H9 (cell line): ENCODE results near the gene FAM3D. TPM values are rescaled to one million over a fixed set of nuclear protein-coding genes. Genes with fewer than 3 reads are reported as not detected.
A peak's percentile ranks its signal among the peaks of the same experiment; 100 is the strongest.

Experiments
- DNase-seq: peaks from one replicate; pipeline ENCODE4 v3.0.0-alpha.2; 2017
- H2AFZ ChIP-seq: one replicate; pipeline ENCODE4 v1.6.1; 2013; ENCODE audit warnings: mild to moderate bottlenecking, low read length, control low read depth, moderate library complexity
- H2AK5ac ChIP-seq: 2 replicates; pipeline ENCODE4 v1.6.1; 2013; ENCODE audit warnings: low read length, control low read depth, mixed read lengths; ENCODE audit not compliant: insufficient read length
- H2BK120ac ChIP-seq: one replicate; pipeline ENCODE4 v1.6.1; 2013; ENCODE audit warnings: low read depth, mild to moderate bottlenecking, low read length, control low read depth, inconsistent platforms; ENCODE audit not compliant: poor library complexity, severe bottlenecking
- H2BK12ac ChIP-seq: 2 replicates; pipeline ENCODE4 v1.6.1; 2013; ENCODE audit warnings: low read length, control low read depth, mixed read lengths, low read depth; ENCODE audit not compliant: insufficient read length
- H2BK15ac ChIP-seq: 2 replicates; pipeline ENCODE4 v1.6.1; 2013; ENCODE audit warnings: low read depth, low read length, control low read depth
- H2BK20ac ChIP-seq: one replicate; pipeline ENCODE4 v1.6.1; 2013; ENCODE audit warnings: low read depth, mild to moderate bottlenecking, low read length, control low read depth, inconsistent platforms; ENCODE audit not compliant: poor library complexity, severe bottlenecking
- H2BK5ac ChIP-seq: 2 replicates; pipeline ENCODE4 v1.6.1; 2013; ENCODE audit warnings: low read length, control low read depth, mixed read lengths; ENCODE audit not compliant: insufficient read length
- H3K14ac ChIP-seq: 2 replicates; pipeline ENCODE4 v1.6.1; 2013; ENCODE audit warnings: low read length, control low read depth; ENCODE audit not compliant: insufficient read depth
- H3K18ac ChIP-seq: 2 replicates; pipeline ENCODE4 v1.6.1; 2013; ENCODE audit warnings: low read depth, mild to moderate bottlenecking, mixed read lengths, low read length, control low read depth; ENCODE audit not compliant: insufficient read length
- H3K23ac ChIP-seq: 2 replicates; pipeline ENCODE4 v1.6.1; 2013; ENCODE audit warnings: low read length, control low read depth, mixed read lengths, low read depth; ENCODE audit not compliant: insufficient read length
- H3K23me2 ChIP-seq: 2 replicates; pipeline ENCODE4 v1.6.1; 2013; ENCODE audit warnings: low read depth, mild to moderate bottlenecking, mixed read lengths, low read length, control low read depth; ENCODE audit not compliant: insufficient read length, poor library complexity, severe bottlenecking
- H3K27ac ChIP-seq: 2 replicates; pipeline ENCODE4 v1.5.1; 2013; ENCODE audit warnings: low read length, control low read depth, mixed read lengths, low read depth; ENCODE audit not compliant: insufficient read length
- H3K27me3 ChIP-seq: 2 replicates; pipeline ENCODE4 v1.6.1; 2013; ENCODE audit warnings: low read length, control low read depth, inconsistent platforms; ENCODE audit not compliant: insufficient read depth
- H3K4ac ChIP-seq: 2 replicates; pipeline ENCODE4 v1.6.1; 2013; ENCODE audit warnings: low read depth, mild to moderate bottlenecking, control low read depth, inconsistent platforms, low read length, moderate library complexity
- H3K4me1 ChIP-seq: 2 replicates; pipeline ENCODE4 v1.6.1; 2013; ENCODE audit warnings: low read length, control low read depth, inconsistent platforms; ENCODE audit not compliant: insufficient read depth
- H3K4me2 ChIP-seq: 2 replicates; pipeline ENCODE4 v1.6.1; 2013; ENCODE audit warnings: low read length, control low read depth, mixed read lengths; ENCODE audit not compliant: insufficient read length, insufficient read depth
- H3K56ac ChIP-seq: 2 replicates; pipeline ENCODE4 v1.6.1; 2013; ENCODE audit warnings: low read depth, mild to moderate bottlenecking, mixed read lengths, low read length, control low read depth; ENCODE audit not compliant: insufficient read length
- H3K79me1 ChIP-seq: 2 replicates; pipeline ENCODE4 v1.6.1; 2013; ENCODE audit warnings: low read depth, mild to moderate bottlenecking, moderate library complexity, low read length, control low read depth, inconsistent platforms; ENCODE audit not compliant: insufficient read depth, poor library complexity, severe bottlenecking
- H3K79me2 ChIP-seq: 2 replicates; pipeline ENCODE4 v1.6.1; 2013; ENCODE audit warnings: low read length, control low read depth, inconsistent platforms; ENCODE audit not compliant: insufficient read depth
- H3K9ac ChIP-seq: 2 replicates; pipeline ENCODE4 v1.6.1; 2013; ENCODE audit warnings: low read length, control low read depth, mixed read lengths; ENCODE audit not compliant: insufficient read length; ENCODE audit errors: extremely low read depth
- H3K9me3 ChIP-seq: one replicate; pipeline ENCODE4 v1.6.1; 2013; ENCODE audit warnings: low read depth, low read length, inconsistent platforms; ENCODE audit not compliant: control insufficient read depth
- H3T11ph ChIP-seq: one replicate; pipeline ENCODE4 v1.6.1; 2013; ENCODE audit warnings: mild to moderate bottlenecking, low read length, control low read depth, inconsistent platforms
- H4K20me1 ChIP-seq: one replicate; pipeline ENCODE4 v1.6.1; 2013; ENCODE audit not compliant: control insufficient read depth, insufficient read length, insufficient read depth
- H4K5ac ChIP-seq: 2 replicates; pipeline ENCODE4 v1.6.1; 2013; ENCODE audit warnings: low read depth, mild to moderate bottlenecking, mixed read lengths, low read length, control low read depth; ENCODE audit not compliant: insufficient read length
- H4K8ac ChIP-seq: replicated peaks from 2 replicates; pipeline ENCODE4 v1.6.1; 2013; ENCODE audit warnings: low read length, control low read depth, mixed read lengths, low read depth; ENCODE audit not compliant: insufficient read length
- H4K91ac ChIP-seq: 2 replicates; pipeline ENCODE4 v1.6.1; 2013; ENCODE audit warnings: low read depth, mild to moderate bottlenecking, moderate library complexity, mixed read lengths, low read length, control low read depth; ENCODE audit not compliant: insufficient read length
- H3K27ac Mint-ChIP-seq, 3 experiments: 2 replicates in 2 of 3; 3 replicates in 1 of 3; pipeline ENCODE4 v1.8.0; 2020 to 2021; ENCODE audit warnings: mixed read lengths in 3 of 3, mild to moderate bottlenecking in 1 of 3, moderate library complexity in 1 of 3
- H3K27me3 Mint-ChIP-seq: 2 replicates; pipeline ENCODE4 v1.8.0; 2021; ENCODE audit warnings: low read depth, mild to moderate bottlenecking, moderate library complexity, mixed read lengths
- H3K36me3 Mint-ChIP-seq, 3 experiments: 2 replicates in 2 of 3; 3 replicates in 1 of 3; pipeline ENCODE4 v1.8.0; 2020 to 2021; ENCODE audit warnings: low read depth in 3 of 3, mixed read lengths in 3 of 3; ENCODE audit not compliant: insufficient read depth in 1 of 3
- H3K4me1 Mint-ChIP-seq, 2 experiments: 2 replicates each; pipeline ENCODE4 v1.8.0; 2020; ENCODE audit warnings: mixed read lengths in 2 of 2
- H3K4me3 Mint-ChIP-seq, 2 experiments: 2 replicates in 1 of 2; 3 replicates in 1 of 2; pipeline ENCODE4 v1.8.0; 2020 to 2021; ENCODE audit warnings: mild to moderate bottlenecking in 2 of 2, mixed read lengths in 2 of 2, moderate library complexity in 1 of 2
- H3K9me3 Mint-ChIP-seq, 2 experiments: 2 replicates in 1 of 2; 3 replicates in 1 of 2; pipeline ENCODE4 v1.8.0; 2020; ENCODE audit warnings: mild to moderate bottlenecking in 2 of 2, mixed read lengths in 2 of 2, moderate library complexity in 1 of 2
- CTCF ChIP-seq: fragments of 200-600 bp; sonication (generic); conservative IDR thresholded peaks from 3 replicates; pipeline ENCODE4 v1.8.0; 2021; ENCODE audit warnings: antibody characterized with exemption, mild to moderate bottlenecking
- WGBS: extraction: QIAGEN DNeasy Blood & Tissue Kit; methylation state at CpG from one replicate; pipeline ENCODE4 v1.1.7; 2013; ENCODE audit warnings: missing lambda C conversion rate, low lambda C conversion rate, mixed read lengths; ENCODE audit not compliant: insufficient read length; ENCODE audit errors: extremely low coverage; 5-methylcytosine and 5-hydroxymethylcytosine counted together
- total RNA-seq: library from RNA; stranded (reverse); gene quantifications from 2 replicates; pipeline ENCODE4 v1.2.1, GENCODE V29; 2021

FAM3D gene
- total RNA-seq, 1 experiment from 2014 or later: not detected

DNA sequence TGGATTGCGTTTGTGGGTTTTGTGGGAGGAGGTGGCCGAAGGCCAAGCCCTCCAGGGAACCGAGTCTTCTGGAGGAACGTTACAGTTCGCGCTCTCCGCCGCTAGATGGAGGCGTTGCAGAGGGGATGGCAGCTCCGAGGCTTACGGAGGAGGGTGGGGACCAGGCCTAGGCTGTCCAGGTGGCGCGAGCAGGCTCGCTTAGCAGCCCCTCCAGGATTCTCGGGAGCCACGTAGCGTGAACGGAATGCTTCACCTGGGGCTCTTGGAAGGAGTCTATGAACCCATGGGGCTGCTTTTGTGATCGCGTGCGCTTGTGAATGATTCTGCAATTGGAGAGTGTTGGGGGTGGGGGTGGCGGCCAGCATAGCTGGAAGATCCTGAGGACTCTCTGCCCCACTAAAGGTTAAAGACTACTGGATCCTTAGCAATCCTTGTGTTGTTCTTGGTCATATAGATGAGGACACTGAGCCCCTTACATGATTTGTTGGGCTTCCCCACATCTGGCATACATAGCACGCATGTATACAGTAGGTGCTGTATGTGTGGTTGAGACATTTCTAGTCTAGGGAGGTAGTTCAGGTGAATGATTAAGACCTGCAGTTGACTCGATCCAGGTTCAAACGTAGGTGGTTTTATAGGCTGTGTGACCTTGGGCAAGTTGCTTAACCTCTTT is 25.7 kb downstream of the FAM3D start:
- Histone ChIP-seq H3K9ac (no peak overlapping the region), H2BK5ac (no peak overlapping the region), H4K91ac (no peak overlapping the region), H3K27ac (no peak overlapping the region), H4K8ac (no peak overlapping the region), H2BK20ac (no peak overlapping the region), H4K5ac (no peak overlapping the region), H2AFZ (no peak overlapping the region), H3K14ac (no peak overlapping the region), H3K79me2 (no peaks in the 10 kb centered on the region), H3T11ph (no peak overlapping the region), H3K4ac (no peak overlapping the region), H2BK120ac (no peak overlapping the region), H3K18ac (no peak overlapping the region), H3K56ac (no peak overlapping the region), H3K4me2 (no peak overlapping the region), H4K20me1 (no peaks in the 10 kb centered on the region), H2BK12ac (no peak overlapping the region), H3K27me3 (peaks cover 10% of the 10 kb centered on the region; the same call in 1 of the 2 replicates), H3K9me3 (no peaks in the 10 kb centered on the region), H3K79me1 (no peaks in the 10 kb centered on the region), H2AK5ac (no peak overlapping the region), H2BK15ac (no peak overlapping the region), H3K4me1 (no peaks in the 10 kb centered on the region), H3K23ac (no peak overlapping the region), H3K23me2 (no peaks in the 10 kb centered on the region)
- TF ChIP-seq CTCF: peak; percentile 95
- WGBS: no CpG with 5 or more reads among the region's 25 CpGs
- H3K27me3 Mint-ChIP-seq: peaks cover 90% of the 10 kb centered on the region
- no peaks in the 10 kb centered on the region for H3K36me3 Mint-ChIP-seq
- peaks cover 11 to 20% of the 10 kb centered on the region in 2 experiments for H3K4me1 Mint-ChIP-seq
- H3K27ac Mint-ChIP-seq: no peak overlapping the region
- H3K4me3 Mint-ChIP-seq: peak overlapping the region in 1 of 2 experiments; percentile 50; a peak in 1 of 5 replicates
- peaks cover 2 to 4% of the 10 kb centered on the region in 2 experiments; a peak in 2 of 5 replicates for H3K9me3 Mint-ChIP-seq
- DNase-seq: peak; percentile 91
